ENCODE measurements around the gene DKK2. TPM values are rescaled to one million over a fixed set of nuclear protein-coding genes. Genes with fewer than 3 reads are reported as not detected.

Gene DKK2
- total RNA-seq, 1 experiment from 2014 or later = not detected

- H2AFZ ChIP-seq (ENCODE audit: low read length) = no peak overlapping the region
- no peaks in the 10 kb centered on the region for H3K79me2 ChIP-seq (ENCODE audit: low read length)
- ChIA-PET CTCF (no interaction called here), POLR2A (ENCODE audit: unreplicated experiment) (no interaction called here)
- no peaks in the 10 kb centered on the region for H3K4me1 ChIP-seq (ENCODE audit: insufficient read depth, low read length)
- H3F3A ChIP-seq (ENCODE audit: low read length, unreplicated experiment) = no peaks in the 10 kb centered on the region
- TF ChIP-seq EZH2phosphoT487 (IDR thresholded peaks at IDR 0.05; ENCODE audit: borderline replicate concordance, low read length) = no peak
- TF ChIP-seq EZH2 (IDR thresholded peaks at IDR 0.05; ENCODE audit: low read length, unreplicated experiment) = no peak
- no peak for TF ChIP-seq CTCF (conservative IDR thresholded peaks at IDR 0.05; ENCODE audit: low read depth, low read length)
- ATAC-seq = no peak
- intact Hi-C loops (cut with micrococcal nuclease) = no loop called here
- H3K9me3 ChIP-seq (ENCODE audit: low read length) = no peaks in the 10 kb centered on the region
- H3K9me2 ChIP-seq (replicated peaks; ENCODE audit: low read length) = no peaks in the 10 kb centered on the region
- no peaks in the 10 kb centered on the region for H3K36me3 ChIP-seq (ENCODE audit: low read depth, low read length)
- BruUV-seq (replicated peaks) = no TSS peak
- no peak overlapping the region for H3K4me3 ChIP-seq (ENCODE audit: low read length)
- H3K27ac ChIP-seq (ENCODE audit: low read length) = no peak overlapping the region
- H3K9ac ChIP-seq (ENCODE audit: low read length) = no peak overlapping the region
- no peaks in the 10 kb centered on the region for H4K20me1 ChIP-seq (ENCODE audit: low read length)
- no peak for DNase-seq
- no peak overlapping the region for H3K4me2 ChIP-seq (ENCODE audit: low read length)
- H3K27me3 ChIP-seq (ENCODE audit: low read length) = no peaks in the 10 kb centered on the region
These were observed 142.7 kb downstream of the DKK2 start for GRCh38 chr4:106893395-106893881.

GRCh38 chr4:106892786-106893185, 143.3 kb downstream of the DKK2 start:
- Histone ChIP-seq H3K27me3 (ENCODE audit: low read length) (no peaks in the 10 kb centered on the region), H4K20me1 (ENCODE audit: low read length) (no peaks in the 10 kb centered on the region), H3K9me3 (ENCODE audit: low read length) (no peaks in the 10 kb centered on the region), H3F3A (ENCODE audit: low read length, unreplicated experiment) (no peaks in the 10 kb centered on the region), H3K4me3 (ENCODE audit: low read length) (no peak overlapping the region), H3K79me2 (ENCODE audit: low read length) (no peaks in the 10 kb centered on the region), H3K9me2 (replicated peaks; ENCODE audit: low read length) (no peaks in the 10 kb centered on the region), H3K4me2 (ENCODE audit: low read length) (no peak overlapping the region), H3K9ac (ENCODE audit: low read length) (no peak overlapping the region), H3K36me3 (ENCODE audit: low read depth, low read length) (no peaks in the 10 kb centered on the region), H3K4me1 (ENCODE audit: insufficient read depth, low read length) (no peaks in the 10 kb centered on the region), H3K27ac (ENCODE audit: low read length) (no peak overlapping the region), H2AFZ (ENCODE audit: low read length) (no peak overlapping the region)
- intact Hi-C loops (cut with micrococcal nuclease) = no loop called here
- no peak for TF ChIP-seq EZH2 (IDR thresholded peaks at IDR 0.05; ENCODE audit: low read length, unreplicated experiment)
- no peak for TF ChIP-seq CTCF (conservative IDR thresholded peaks at IDR 0.05; ENCODE audit: low read depth, low read length)
- no peak for TF ChIP-seq EZH2phosphoT487 (IDR thresholded peaks at IDR 0.05; ENCODE audit: borderline replicate concordance, low read length)
- ATAC-seq = no peak
- ChIA-PET POLR2A (ENCODE audit: unreplicated experiment) (no interaction called here), CTCF (interaction anchor here (0.6 kb wide), 1 partner anchor 9 kb away, joined by 3 read pairs; no protein-coding TSS in a partner anchor)
- no peak for DNase-seq
- BruUV-seq (replicated peaks) = no TSS peak

- Histone ChIP-seq H3K9me3 (ENCODE audit: low read length) (no peaks in the 10 kb centered on the region), H3K4me3 (ENCODE audit: low read length) (no peak overlapping the region), H3K4me2 (ENCODE audit: low read length) (no peak overlapping the region), H2AFZ (ENCODE audit: low read length) (no peak overlapping the region), H3F3A (ENCODE audit: low read length, unreplicated experiment) (no peaks in the 10 kb centered on the region), H3K27me3 (ENCODE audit: low read length) (no peaks in the 10 kb centered on the region), H3K27ac (ENCODE audit: low read length) (no peak overlapping the region), H3K9ac (ENCODE audit: low read length) (no peak overlapping the region), H3K9me2 (replicated peaks; ENCODE audit: low read length) (no peaks in the 10 kb centered on the region), H4K20me1 (ENCODE audit: low read length) (no peaks in the 10 kb centered on the region), H3K4me1 (ENCODE audit: insufficient read depth, low read length) (no peaks in the 10 kb centered on the region), H3K79me2 (ENCODE audit: low read length) (no peaks in the 10 kb centered on the region), H3K36me3 (ENCODE audit: low read depth, low read length) (no peaks in the 10 kb centered on the region)
- intact Hi-C loops (cut with micrococcal nuclease) = no loop called here
- ChIA-PET CTCF (no interaction called here), POLR2A (ENCODE audit: unreplicated experiment) (no interaction called here)
- no TSS peak for BruUV-seq (replicated peaks)
- ATAC-seq (no peak), DNase-seq (no peak)
- TF ChIP-seq EZH2 (IDR thresholded peaks at IDR 0.05; ENCODE audit: low read length, unreplicated experiment) = no peak
- TF ChIP-seq EZH2phosphoT487 (IDR thresholded peaks at IDR 0.05; ENCODE audit: borderline replicate concordance, low read length) = no peak
- no peak; the same call in 1 of the 2 replicates for TF ChIP-seq CTCF (conservative IDR thresholded peaks at IDR 0.05; ENCODE audit: low read depth, low read length)
These were observed 160.8 kb downstream of the DKK2 start for GRCh38 chr4:106875340-106875739.

Data from PC-3 (cell line).